DMS 273 (cell line): ENCODE results near the gene ST8SIA3.
"Not testable (repeated sequence)": the region's sequence is repeated elsewhere in the genome, so short reads cannot be mapped to it uniquely, and the experiment has no call there.

Experiments
- DNase-seq: peaks from one replicate; lab custom pipeline; 2025; ENCODE audit not compliant: unreplicated experiment; lab: John Stamatoyannopoulos, UW

Gene ST8SIA3

GRCh38 chr18:57364460-57364859 lies 12.1 kb downstream of the ST8SIA3 start:
- DNase-seq, result no peak

- DNase-seq, result no peak
Observed at GRCh38 chr18:57366528-57367081, 14.2 kb downstream of the ST8SIA3 start.

GRCh38 chr18:57372444-57372843 lies 20.1 kb downstream of the ST8SIA3 start:
- DNase-seq, result no peak

- DNase-seq, result no peak
Observed at GRCh38 chr18:57373017-57373416, 20.7 kb downstream of the ST8SIA3 start.

- DNase-seq, result no peak
Observed at GRCh38 chr18:57376503-57376902, 24.1 kb downstream of the ST8SIA3 start.

- no peak for DNase-seq
Observed at GRCh38 chr18:57389271-57389670, 36.9 kb downstream of the ST8SIA3 start.

- no peak for DNase-seq
Observed at GRCh38 chr18:57390044-57390443, 37.7 kb downstream of the ST8SIA3 start.

GRCh38 chr18:57394749-57395148 lies 42.4 kb downstream of the ST8SIA3 start:
- DNase-seq, result not testable (repeated sequence)

- DNase-seq, result not testable (repeated sequence)
Observed at GRCh38 chr18:57396831-57397230, 44.5 kb downstream of the ST8SIA3 start.

- DNase-seq, result no peak
Observed at GRCh38 chr18:57397440-57398132, 45.2 kb downstream of the ST8SIA3 start.

GRCh38 chr18:57404345-57404744 lies 52.0 kb downstream of the ST8SIA3 start:
- DNase-seq, result no peak

- DNase-seq, result no peak
Observed at GRCh38 chr18:57409650-57410049, 57.3 kb downstream of the ST8SIA3 start.

GRCh38 chr18:57410749-57411148 lies 58.4 kb downstream of the ST8SIA3 start:
- DNase-seq, result no peak

- DNase-seq, result no peak
Observed at GRCh38 chr18:57416542-57416941, 64.2 kb downstream of the ST8SIA3 start.
